22Rv1 (cell line): ENCODE measurements around the gene ZPR1.
"Not testable (repeated sequence)": the region's sequence is repeated elsewhere in the genome, so short reads cannot be mapped to it uniquely, and the experiment has no call there.

Source experiments
- H3K27ac ChIP-seq: fragments of 450-650 bp; 2 replicates; pipeline ENCODE4 v1.5.1; 2017
- ZFX ChIP-seq: fragments of 450-650 bp; IDR thresholded peaks from 2 replicates; pipeline ENCODE4 v1.6.1; 2017; ENCODE audit warnings: antibody characterized with exemption, borderline replicate concordance
- TF ChIP-seq, protein P1 (sequence below): fragments of 450-650 bp; IDR thresholded peaks from 2 replicates; pipeline ENCODE4 v1.5.1; 2017; ENCODE audit warnings: mild to moderate bottlenecking

Gene ZPR1

DNA sequence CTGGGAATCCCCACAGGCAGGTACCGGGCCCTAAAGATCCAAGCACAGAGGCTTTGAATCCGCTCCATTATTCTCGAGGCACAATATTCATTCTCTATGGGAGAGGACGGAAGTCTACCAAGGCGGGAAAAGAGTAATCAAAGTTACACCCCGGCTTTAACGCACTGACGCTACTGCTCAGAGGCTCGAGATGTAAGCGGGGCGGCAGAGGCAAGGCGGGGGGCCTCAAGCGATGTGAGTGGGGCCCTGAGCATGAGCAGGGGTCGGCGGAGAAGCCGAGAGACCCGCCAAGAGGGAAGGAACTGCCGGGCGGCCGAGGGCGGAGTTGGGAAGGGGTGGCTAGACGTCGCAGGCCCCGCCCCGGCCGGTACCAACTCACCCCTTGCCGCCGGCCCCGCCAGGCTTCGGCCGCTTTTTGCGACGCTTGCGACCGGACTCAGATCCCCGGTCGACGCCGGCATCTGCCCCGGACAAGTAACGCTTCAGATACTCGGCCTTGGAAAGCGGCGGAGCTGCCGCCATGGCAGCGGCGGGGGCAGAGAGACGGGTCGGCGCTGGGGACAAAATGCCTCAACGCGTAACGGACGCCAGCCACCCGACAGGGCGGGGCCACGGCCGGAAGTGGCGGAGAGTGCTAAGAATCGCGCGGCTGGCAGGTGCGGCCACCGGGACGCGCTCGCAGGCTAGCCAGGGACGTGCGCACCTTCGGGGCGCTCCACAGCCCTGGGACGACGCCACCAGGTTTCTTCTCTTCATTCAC, 15.2 kb downstream of the ZPR1 start, which contains the start of gene BUD13:
TSS of gene BUD13 (minus strand) at position 545 of the 760 bp plus-strand sequence. CDS start at position 522, 23 bp downstream.
- peak within 1 kb of the TSS; percentile 87 for H3K27ac ChIP-seq
- TF ChIP-seq ZFX = no peak
- TF ChIP-seq, protein P1, sequence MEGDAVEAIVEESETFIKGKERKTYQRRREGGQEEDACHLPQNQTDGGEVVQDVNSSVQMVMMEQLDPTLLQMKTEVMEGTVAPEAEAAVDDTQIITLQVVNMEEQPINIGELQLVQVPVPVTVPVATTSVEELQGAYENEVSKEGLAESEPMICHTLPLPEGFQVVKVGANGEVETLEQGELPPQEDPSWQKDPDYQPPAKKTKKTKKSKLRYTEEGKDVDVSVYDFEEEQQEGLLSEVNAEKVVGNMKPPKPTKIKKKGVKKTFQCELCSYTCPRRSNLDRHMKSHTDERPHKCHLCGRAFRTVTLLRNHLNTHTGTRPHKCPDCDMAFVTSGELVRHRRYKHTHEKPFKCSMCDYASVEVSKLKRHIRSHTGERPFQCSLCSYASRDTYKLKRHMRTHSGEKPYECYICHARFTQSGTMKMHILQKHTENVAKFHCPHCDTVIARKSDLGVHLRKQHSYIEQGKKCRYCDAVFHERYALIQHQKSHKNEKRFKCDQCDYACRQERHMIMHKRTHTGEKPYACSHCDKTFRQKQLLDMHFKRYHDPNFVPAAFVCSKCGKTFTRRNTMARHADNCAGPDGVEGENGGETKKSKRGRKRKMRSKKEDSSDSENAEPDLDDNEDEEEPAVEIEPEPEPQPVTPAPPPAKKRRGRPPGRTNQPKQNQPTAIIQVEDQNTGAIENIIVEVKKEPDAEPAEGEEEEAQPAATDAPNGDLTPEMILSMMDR = no peak

DNA sequence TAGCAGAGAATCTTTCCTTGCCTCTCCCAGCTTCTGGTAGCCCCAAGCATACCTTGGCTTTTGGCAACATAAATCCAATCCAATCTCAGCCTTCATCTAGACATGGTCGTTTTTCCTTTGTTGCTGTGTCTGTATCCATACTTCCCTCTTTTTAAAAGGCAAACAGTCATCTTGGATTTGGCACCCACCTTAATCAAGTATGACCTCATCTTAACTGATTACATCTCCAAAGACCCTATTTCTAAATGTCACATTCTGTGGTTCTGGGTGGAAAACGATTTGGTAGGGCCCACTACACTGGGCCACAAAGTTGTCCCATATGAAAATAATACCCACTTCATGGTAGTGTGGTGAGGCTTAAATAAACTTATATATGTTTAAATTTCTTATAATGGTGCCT, 15.9 kb downstream of the ZPR1 start:
- peak overlapping the region; percentile 87 for H3K27ac ChIP-seq
- TF ChIP-seq ZFX = no peak
- TF ChIP-seq, protein P1 = no peak

DNA sequence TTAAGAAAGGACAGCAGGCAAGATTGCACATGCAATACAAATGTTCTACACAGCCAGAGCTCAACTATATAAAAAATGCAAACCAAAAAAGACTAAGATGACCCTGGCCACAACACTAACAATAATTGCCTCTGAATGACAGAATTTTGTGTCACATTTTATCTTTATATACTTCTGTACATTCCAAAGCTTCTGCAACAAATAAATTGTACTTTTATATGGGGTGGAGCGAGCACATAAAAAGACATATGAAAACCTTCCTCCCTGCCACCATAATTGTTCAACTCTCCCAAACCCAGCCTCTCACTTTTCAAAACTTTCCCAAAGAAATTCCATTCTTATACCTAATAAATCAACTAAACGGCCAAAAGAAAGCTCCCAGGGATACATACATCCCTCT, 25.7 kb downstream of the ZPR1 start:
- TF ChIP-seq, protein P1 = no peak
- no peak for TF ChIP-seq ZFX

DNA sequence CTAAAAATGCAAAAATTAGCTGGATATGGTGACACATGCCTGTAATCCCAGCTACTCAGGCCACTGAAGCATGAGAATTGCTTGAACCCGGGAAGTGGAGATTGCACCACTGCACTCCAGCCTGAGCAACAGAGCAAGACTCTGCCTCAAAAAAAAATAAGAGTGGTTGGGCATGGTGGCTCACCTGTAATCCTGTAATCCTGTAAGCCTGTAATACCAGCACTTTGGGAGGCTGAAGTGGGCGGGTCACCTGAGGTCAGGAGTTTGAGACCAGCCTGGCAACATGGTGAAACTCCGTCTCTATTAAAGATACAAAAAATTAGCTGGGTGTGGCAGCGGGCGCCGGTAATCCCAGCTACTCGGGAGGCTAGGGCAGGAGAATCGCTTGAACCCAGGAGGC, 31.8 kb downstream of the ZPR1 start:
- H3K27ac ChIP-seq = not testable (repeated sequence)

More for the DNA sequence above, 25.7 kb downstream of the ZPR1 start:
- no peak overlapping the region for H3K27ac ChIP-seq

DNA sequence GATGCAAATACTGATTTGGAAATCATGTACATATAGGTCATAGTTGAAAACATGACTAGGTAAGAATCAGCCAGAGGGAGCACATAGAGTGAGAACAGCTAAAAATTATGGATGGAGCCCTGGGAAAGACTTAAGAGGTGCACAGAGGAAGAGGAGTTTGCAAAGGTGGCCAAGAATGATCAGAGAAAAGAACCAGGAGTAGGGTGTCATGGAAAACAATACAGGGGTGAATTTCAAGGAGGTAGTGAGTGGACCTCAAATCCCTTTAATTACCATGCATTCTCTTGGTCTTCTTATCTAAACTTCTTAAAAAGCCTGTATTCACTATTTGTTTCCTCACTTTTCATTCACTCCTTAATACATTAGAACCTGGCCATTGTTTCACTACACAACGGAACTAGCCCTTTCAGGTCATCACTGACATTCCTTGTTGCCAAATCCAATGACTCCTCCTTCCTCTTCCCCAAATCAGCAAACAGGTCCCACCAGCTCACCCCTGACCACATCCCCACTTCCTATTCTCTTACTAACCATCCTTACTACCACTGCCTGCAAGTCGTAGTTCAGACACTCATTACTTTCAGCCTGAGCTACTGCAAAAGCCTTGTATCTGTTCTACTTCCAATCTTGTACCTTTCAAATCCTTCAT, 37.6 kb downstream of the ZPR1 start:
- no peak overlapping the region for H3K27ac ChIP-seq
- TF ChIP-seq, protein P1 = no peak
- TF ChIP-seq ZFX = no peak

DNA sequence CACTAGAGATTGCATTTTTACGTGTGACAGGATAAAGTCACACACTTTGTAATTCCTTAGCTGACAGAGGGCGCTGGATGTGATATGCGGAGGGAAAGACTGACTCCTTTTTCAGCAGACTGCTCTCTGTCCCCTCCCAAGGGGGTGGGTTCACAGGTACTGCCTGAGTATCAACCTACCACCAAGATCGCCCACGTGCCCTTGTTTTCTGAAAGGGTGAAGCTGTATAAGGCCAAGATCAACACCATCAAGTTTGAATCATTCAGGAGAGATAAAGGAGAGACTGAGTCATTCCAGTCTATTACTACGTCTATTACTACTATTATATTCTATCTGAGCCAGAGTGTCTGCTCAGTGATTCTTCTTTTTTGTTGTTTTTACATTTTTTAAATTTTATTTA, 45.7 kb downstream of the ZPR1 start:
- no peak overlapping the region for H3K27ac ChIP-seq
- no peak for TF ChIP-seq ZFX
- TF ChIP-seq, protein P1 = no peak

DNA sequence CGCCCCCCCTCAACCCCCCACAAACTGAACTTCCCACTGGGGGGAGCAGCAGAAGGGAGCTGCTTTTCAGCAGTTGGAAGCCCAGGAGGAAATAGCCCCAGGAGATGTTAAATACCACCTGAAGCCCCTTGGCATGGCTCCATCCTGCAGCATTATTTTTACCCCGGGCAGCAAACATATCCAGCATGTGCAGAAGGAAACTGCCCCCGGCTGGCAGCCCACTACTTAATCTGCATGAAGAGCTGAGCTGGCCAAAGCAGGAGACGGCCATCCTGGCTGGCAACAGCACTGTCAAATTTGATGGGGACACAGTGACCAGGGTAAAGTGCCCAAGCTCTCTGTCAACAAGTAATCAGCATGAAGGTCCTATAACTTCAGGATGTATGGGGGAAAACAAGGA, 47.1 kb downstream of the ZPR1 start:
- TF ChIP-seq ZFX = no peak
- TF ChIP-seq, protein P1 = no peak
- no peak overlapping the region for H3K27ac ChIP-seq
